Stimulated activated effector memory CD8-positive, alpha-beta T cell treated with anti-CD3 and anti-CD28 coated beads, Interleukin-12 subunit alpha, Interleukin-12 subunit beta, amount 100 ng/mL, for 72 hours (primary cell): ENCODE results near the gene FAM151A.

Experiments used
- ATAC-seq: fragments of 150-1000 bp; cut with Tn5 transposase; 2 replicates; pipeline ENCODE4 v1.10.0; 2021
- DNase-seq, 2 donors: peaks; one replicate each; pipeline ENCODE4 v3.0.0; 2021 to 2022; ENCODE audit warnings: low spot score in 2 of 2
- H3K27ac Mint-ChIP-seq: one replicate; pipeline ENCODE4 v1.8.0; 2022; ENCODE audit warnings: mild to moderate bottlenecking, mixed read lengths
- H3K36me3 Mint-ChIP-seq: one replicate; pipeline ENCODE4 v1.8.0; 2022; ENCODE audit warnings: mild to moderate bottlenecking, mixed read lengths
- H3K4me1 Mint-ChIP-seq: one replicate; pipeline ENCODE4 v1.8.0; 2022; ENCODE audit warnings: mixed read lengths
- H3K4me3 Mint-ChIP-seq: one replicate; pipeline ENCODE4 v1.8.0; 2022; ENCODE audit warnings: mild to moderate bottlenecking, mixed read lengths
- H3K9me3 Mint-ChIP-seq: one replicate; pipeline ENCODE4 v1.8.0; 2022; ENCODE audit warnings: mixed read lengths

The FAM151A gene

GRCh38 chr1:54580856-54581550, 42.3 kb downstream of the FAM151A start:
- Mint-ChIP-seq H3K27ac (peak overlapping the region; percentile 10), H3K36me3 (no peaks in the 10 kb centered on the region), H3K4me1 (peaks cover 6% of the 10 kb centered on the region), H3K4me3 (no peak overlapping the region), H3K9me3 (no peaks in the 10 kb centered on the region)
- ATAC-seq, result no peak
- no peak for DNase-seq

- H3K4me1 Mint-ChIP-seq, result peaks cover 6% of the 10 kb centered on the region
- H3K36me3 Mint-ChIP-seq, result no peaks in the 10 kb centered on the region
- H3K4me3 Mint-ChIP-seq, result no peak overlapping the region
- no peak for DNase-seq
- H3K9me3 Mint-ChIP-seq, result no peaks in the 10 kb centered on the region
- H3K27ac Mint-ChIP-seq, result no peak overlapping the region
- ATAC-seq, result no peak
Observed at GRCh38 chr1:54579337-54579781, 44.0 kb downstream of the FAM151A start.

GRCh38 chr1:54577612-54578011, 45.7 kb downstream of the FAM151A start:
- Mint-ChIP-seq H3K4me1 (peaks cover 6% of the 10 kb centered on the region), H3K27ac (no peak overlapping the region), H3K4me3 (no peak overlapping the region), H3K36me3 (no peaks in the 10 kb centered on the region), H3K9me3 (no peaks in the 10 kb centered on the region)
- ATAC-seq (no peak), DNase-seq (no peak)

- H3K27ac Mint-ChIP-seq, result peak overlapping the region; percentile 60
- H3K36me3 Mint-ChIP-seq, result no peaks in the 10 kb centered on the region
- H3K4me3 Mint-ChIP-seq, result no peak overlapping the region
- H3K9me3 Mint-ChIP-seq, result no peaks in the 10 kb centered on the region
- H3K4me1 Mint-ChIP-seq, result peaks cover 4% of the 10 kb centered on the region
- ATAC-seq, result no peak
- DNase-seq, result no peak
Observed at GRCh38 chr1:54575605-54576290, 47.6 kb downstream of the FAM151A start.

GRCh38 chr1:54575161-54575560, 48.2 kb downstream of the FAM151A start:
- no peak overlapping the region for H3K27ac Mint-ChIP-seq
- no peak overlapping the region for H3K4me3 Mint-ChIP-seq
- no peaks in the 10 kb centered on the region for H3K9me3 Mint-ChIP-seq
- H3K4me1 Mint-ChIP-seq, result no peaks in the 10 kb centered on the region
- H3K36me3 Mint-ChIP-seq, result no peaks in the 10 kb centered on the region
- DNase-seq, result no peak
- no peak for ATAC-seq

- Mint-ChIP-seq H3K36me3 (no peaks in the 10 kb centered on the region), H3K9me3 (no peaks in the 10 kb centered on the region), H3K4me3 (no peak overlapping the region), H3K27ac (no peak overlapping the region), H3K4me1 (no peaks in the 10 kb centered on the region)
- ATAC-seq (no peak), DNase-seq (no peak)
Observed at GRCh38 chr1:54574158-54574778, 49.1 kb downstream of the FAM151A start.

GRCh38 chr1:54572542-54572850, 50.8 kb downstream of the FAM151A start:
- no peaks in the 10 kb centered on the region for H3K36me3 Mint-ChIP-seq
- H3K27ac Mint-ChIP-seq, result no peak overlapping the region

GRCh38 chr1:54571803-54572541, 51.4 kb downstream of the FAM151A start:
- DNase-seq (no peak), ATAC-seq (no peak)
- H3K4me3 Mint-ChIP-seq, result no peak overlapping the region
- H3K9me3 Mint-ChIP-seq, result no peaks in the 10 kb centered on the region
- H3K36me3 Mint-ChIP-seq, result no peaks in the 10 kb centered on the region
- no peaks in the 10 kb centered on the region for H3K4me1 Mint-ChIP-seq
- no peak overlapping the region for H3K27ac Mint-ChIP-seq

More at GRCh38 chr1:54572542-54572850, 50.8 kb downstream of the FAM151A start:
- Mint-ChIP-seq H3K9me3 (no peaks in the 10 kb centered on the region), H3K4me1 (no peaks in the 10 kb centered on the region), H3K4me3 (no peak overlapping the region)
- ATAC-seq (no peak), DNase-seq (no peak)

- no peaks in the 10 kb centered on the region for H3K9me3 Mint-ChIP-seq
- DNase-seq, result no peak
Observed at GRCh38 chr1:54571326-54571725, 52.0 kb downstream of the FAM151A start.

GRCh38 chr1:54570161-54570560, 53.2 kb downstream of the FAM151A start:
- no peak overlapping the region for H3K4me3 Mint-ChIP-seq
- H3K36me3 Mint-ChIP-seq, result no peaks in the 10 kb centered on the region
- H3K27ac Mint-ChIP-seq, result no peak overlapping the region
- ATAC-seq (no peak), DNase-seq (no peak)
- no peaks in the 10 kb centered on the region for H3K9me3 Mint-ChIP-seq
- H3K4me1 Mint-ChIP-seq, result no peaks in the 10 kb centered on the region

More at GRCh38 chr1:54571326-54571725, 52.0 kb downstream of the FAM151A start:
- H3K4me3 Mint-ChIP-seq, result no peak overlapping the region
- no peak for ATAC-seq
- no peaks in the 10 kb centered on the region for H3K4me1 Mint-ChIP-seq
- H3K27ac Mint-ChIP-seq, result no peak overlapping the region
- no peaks in the 10 kb centered on the region for H3K36me3 Mint-ChIP-seq

- Mint-ChIP-seq H3K36me3 (no peaks in the 10 kb centered on the region), H3K9me3 (no peaks in the 10 kb centered on the region), H3K4me1 (no peaks in the 10 kb centered on the region), H3K27ac (no peak overlapping the region), H3K4me3 (no peak overlapping the region)
- DNase-seq, result no peak
- ATAC-seq, result no peak
Observed at GRCh38 chr1:54569339-54569738, 54.0 kb downstream of the FAM151A start.

GRCh38 chr1:54567961-54568360, 55.4 kb downstream of the FAM151A start:
- ATAC-seq, result no peak
- Mint-ChIP-seq H3K9me3 (no peaks in the 10 kb centered on the region), H3K36me3 (no peaks in the 10 kb centered on the region), H3K27ac (no peak overlapping the region), H3K4me1 (no peaks in the 10 kb centered on the region), H3K4me3 (no peak overlapping the region)
- no peak for DNase-seq

GRCh38 chr1:54566438-54567141, 56.7 kb downstream of the FAM151A start:
- H3K4me1 Mint-ChIP-seq, result no peaks in the 10 kb centered on the region
- H3K4me3 Mint-ChIP-seq, result no peak overlapping the region
- H3K27ac Mint-ChIP-seq, result peak overlapping the region; percentile 26
- H3K36me3 Mint-ChIP-seq, result no peaks in the 10 kb centered on the region
- ATAC-seq, result peak; percentile 66
- no peak for DNase-seq
- no peaks in the 10 kb centered on the region for H3K9me3 Mint-ChIP-seq

- ATAC-seq, result no peak
- no peaks in the 10 kb centered on the region for H3K9me3 Mint-ChIP-seq
- no peak overlapping the region for H3K27ac Mint-ChIP-seq
Observed at GRCh38 chr1:54565113-54565501, 58.2 kb downstream of the FAM151A start.

More at GRCh38 chr1:54565113-54565501, 58.2 kb downstream of the FAM151A start:
- no peaks in the 10 kb centered on the region for H3K36me3 Mint-ChIP-seq
- no peaks in the 10 kb centered on the region for H3K4me1 Mint-ChIP-seq
- DNase-seq, result no peak
- no peak overlapping the region for H3K4me3 Mint-ChIP-seq
